Posterior cingulate gyrus (tissue), 11 donors: Measurements from ENCODE around the gene MYBPC3.
"Not testable (repeated sequence)": the region's sequence is repeated elsewhere in the genome, so short reads cannot be mapped to it uniquely, and the experiment has no call there.

Source experiments
- DNase-seq, 10 donors: peaks; one replicate each; pipeline versions ENCODE4 v3.0.0 to v3.0.0-alpha.2; 2020 to 2021; ENCODE audit warnings: mixed read lengths in 3 of 10
- intact Hi-C: fragments of 100-400 bp; cut with DNase I; formaldehyde crosslinking; loops from one replicate; pipeline ENCODE4 v1.15.1; 2023

The MYBPC3 gene

DNA sequence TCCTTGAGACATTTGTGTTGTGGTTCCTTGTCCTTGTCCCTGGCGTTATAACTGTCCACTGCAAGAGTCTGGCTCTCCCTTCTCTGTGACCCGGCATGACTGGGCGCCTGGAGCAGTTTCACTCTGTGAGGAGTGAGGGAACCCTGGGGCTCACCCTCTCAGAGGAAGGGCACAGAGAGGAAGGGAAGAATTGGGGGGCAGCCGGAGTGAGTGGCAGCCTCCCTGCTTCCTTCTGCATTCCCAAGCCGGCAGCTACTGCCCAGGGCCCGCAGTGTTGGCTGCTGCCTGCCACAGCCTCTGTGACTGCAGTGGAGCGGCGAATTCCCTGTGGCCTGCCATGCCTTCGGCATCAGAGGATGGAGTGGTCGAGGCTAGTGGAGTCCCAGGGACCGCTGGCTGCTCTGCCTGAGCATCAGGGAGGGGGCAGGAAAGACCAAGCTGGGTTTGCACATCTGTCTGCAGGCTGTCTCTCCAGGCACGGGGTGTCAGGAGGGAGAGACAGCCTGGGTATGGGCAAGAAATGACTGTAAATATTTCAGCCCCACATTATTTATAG lies 23.0 kb downstream of the MYBPC3 start:
- peak in 3 of 10 donors; percentile 37 to 89 (median 83) for DNase-seq
- intact Hi-C loops, result no loop called here

DNA sequence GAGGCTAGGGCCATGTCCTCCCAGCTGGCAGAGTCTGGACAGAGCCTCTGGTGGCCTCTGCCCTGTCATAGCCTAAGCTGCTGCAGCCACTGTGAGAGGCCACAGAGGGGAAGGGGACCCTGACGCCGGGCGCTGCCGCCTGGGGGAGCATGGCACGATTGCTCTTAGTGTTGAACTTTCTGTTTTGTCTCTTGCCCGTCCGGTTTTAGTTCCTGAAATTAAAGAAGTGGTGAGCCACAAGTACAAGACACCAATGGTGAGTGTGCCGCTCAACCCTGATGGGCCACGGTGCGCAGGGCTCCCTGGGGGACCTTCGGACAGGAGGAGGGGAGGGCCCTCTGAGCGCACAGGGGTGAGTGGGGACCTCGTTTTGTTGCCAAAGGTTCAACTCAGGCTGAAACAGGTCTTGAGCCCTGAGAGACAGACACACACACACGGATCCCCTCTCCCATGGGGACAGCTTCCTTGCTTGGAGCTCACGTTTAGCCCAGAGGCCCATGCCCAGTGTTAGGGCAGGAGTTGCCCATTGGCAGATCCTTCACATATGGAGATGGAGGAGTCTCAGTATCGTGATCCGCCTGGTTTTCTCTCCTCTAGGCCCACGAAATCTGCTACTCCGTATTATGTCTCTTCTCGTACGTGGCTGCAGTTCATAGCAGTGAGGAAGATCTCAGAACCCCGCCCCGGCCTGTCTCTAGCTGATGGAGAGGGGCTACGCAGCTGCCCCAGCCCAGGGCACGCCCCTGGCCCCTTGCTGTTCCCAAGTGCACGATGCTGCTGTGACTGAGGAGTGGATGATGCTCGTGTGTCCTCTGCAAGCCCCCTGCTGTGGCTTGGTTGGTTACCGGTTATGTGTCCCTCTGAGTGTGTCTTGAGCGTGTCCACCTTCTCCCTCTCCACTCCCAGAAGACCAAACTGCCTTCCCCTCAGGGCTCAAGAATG lies 23.8 kb downstream of the MYBPC3 start:
- intact Hi-C loops, result no loop called here
- peak in 3 of 10 donors; percentile 66 to 83 (median 70) for DNase-seq

DNA sequence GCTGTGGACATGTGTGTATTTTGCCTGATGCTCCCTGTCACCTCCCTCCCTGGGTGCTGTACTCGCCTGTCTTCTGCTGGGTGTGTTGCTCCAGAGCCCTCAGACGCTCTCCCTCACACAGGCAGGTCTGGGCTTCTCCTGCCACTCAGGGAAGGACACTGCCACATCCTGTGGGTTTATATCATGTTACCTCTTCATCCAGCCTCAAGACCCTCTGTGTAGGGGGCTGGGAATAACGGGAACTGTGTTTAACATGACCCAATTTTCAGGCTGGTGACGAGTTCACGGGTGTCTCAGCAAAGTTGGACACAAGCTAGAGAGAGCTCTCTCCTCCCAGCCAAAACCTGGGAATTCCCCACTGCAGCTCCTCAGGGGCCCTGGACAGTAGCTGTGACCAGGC lies 24.6 kb downstream of the MYBPC3 start:
- DNase-seq, result peak in 1 of 10 donors; percentile 31
- intact Hi-C loops, result no loop called here

DNA sequence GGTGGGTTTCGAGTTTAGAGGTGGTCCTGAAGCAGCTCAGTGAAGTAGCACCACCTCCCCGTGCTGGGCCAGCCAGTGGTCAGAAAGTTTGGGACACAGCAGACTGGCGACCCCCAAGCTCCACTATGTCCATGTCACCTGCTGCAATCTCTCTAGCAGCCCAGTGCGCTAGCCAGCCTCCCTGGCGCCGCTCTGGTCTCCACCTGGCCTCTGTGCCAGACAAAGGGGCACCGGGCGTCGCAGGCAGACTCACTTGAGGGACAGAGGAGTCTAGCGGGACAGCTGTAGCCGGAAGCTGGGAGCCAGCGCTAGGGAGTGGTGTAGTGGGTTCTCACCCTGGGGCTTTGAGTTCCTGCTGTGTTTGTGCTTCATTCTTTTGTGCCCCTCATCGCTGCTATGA lies 25.5 kb downstream of the MYBPC3 start:
- intact Hi-C loops, result no loop called here
- peak in 1 of 10 donors; percentile 59 for DNase-seq

DNA sequence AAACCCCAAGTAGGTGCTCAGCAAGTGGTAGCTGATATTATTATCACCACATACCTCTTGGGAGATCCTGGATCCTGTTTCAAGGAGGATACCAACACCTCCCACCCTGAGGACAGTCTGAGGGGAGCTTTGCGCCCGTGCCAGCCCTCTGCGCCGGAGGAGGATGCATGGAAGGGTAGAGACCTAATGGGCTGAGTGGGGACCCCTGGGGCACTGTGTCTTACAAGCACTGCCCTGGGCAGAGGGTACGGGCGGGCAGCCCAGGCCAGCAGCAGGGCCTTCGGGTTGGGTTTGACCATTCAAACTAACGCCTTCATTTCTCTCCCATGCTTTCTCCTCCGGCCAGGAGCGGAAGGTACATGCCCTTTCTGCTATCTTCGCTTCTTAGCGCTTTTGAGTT lies 26.3 kb downstream of the MYBPC3 start:
- DNase-seq, result peak in 1 of 10 donors; percentile 74
- intact Hi-C loops, result no loop called here

DNA sequence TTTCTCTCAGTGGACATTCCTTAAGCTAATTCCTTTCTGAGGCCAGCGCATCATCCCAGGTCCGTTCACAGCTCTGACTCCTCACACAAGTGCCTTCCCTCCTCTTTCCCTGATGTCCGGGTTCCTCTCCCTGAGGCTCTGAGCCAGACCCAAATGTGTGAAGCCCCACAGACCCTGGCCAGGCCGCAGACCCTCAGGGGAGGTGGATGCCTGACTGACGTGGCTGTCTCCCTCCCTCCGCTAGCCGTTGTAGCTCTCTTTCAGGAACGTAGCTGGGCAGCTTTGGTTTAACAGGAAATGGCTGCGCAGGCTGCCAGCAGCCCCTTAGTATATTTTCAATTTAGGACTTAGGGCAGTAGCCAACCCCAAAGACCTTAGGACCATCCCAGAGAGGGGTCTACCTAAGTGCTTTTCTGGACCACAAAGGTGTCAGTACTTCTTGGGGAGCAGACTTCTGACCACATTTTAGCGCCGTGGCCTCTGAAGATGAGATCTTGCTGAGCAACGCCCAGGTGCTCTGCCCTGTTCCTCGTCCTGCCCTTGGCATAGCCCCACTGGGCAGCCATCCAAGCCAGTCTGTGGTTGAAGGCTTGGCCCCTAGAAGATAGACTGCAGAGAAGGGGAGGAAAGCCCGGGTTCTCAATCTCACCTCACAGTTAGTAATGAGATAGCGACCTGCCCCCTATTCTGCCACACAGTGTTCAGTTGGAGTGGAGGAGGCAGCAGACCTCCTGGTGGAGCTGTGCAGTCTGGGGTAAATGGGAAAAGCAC lies 27.0 kb downstream of the MYBPC3 start:
- peak in 1 of 10 donors; percentile 40 for DNase-seq
- intact Hi-C loops, result no loop called here

DNA sequence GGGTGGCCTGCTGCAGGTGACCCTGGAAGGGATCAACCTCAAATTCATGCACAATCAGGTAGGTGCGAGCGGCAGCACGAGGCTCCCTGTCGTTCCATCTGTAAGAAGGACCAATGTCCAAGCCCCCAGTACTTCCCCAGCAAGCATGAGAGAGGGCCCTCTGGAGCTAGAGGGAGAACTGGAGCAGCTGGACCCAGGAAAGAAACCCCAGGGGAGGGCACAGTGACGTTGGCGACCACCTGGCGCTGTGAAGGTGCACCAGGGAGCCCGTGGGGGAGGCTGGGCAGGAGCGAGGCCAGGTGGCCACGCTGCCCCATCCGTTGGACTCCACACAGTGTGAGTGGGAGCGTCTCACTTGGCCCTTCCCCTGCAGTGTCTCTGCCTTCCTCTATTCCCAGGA lies 28.0 kb downstream of the MYBPC3 start:
- intact Hi-C loops, result no loop called here
- peak in 1 of 10 donors; percentile 57 for DNase-seq

DNA sequence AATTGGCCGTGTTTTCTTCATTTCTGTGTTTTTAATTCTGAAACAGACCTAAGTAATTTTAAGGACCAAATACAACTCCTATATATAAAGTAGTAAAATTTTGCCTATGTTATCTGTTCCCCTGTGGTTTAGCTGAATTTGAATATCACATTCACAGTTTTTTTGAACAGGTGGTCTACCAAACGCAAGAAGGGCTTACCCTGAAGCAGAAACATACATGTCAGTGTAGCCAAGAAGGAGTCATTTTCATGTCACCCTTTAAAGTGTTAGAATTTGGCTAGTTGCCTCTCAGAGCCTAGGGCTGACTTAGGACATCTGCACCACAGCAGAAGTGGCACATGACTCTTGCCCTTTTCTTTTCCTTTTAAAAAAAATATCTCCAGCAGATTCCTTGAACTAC lies 34.3 kb downstream of the MYBPC3 start:
- no peak for DNase-seq
- intact Hi-C loops, result no loop called here

DNA sequence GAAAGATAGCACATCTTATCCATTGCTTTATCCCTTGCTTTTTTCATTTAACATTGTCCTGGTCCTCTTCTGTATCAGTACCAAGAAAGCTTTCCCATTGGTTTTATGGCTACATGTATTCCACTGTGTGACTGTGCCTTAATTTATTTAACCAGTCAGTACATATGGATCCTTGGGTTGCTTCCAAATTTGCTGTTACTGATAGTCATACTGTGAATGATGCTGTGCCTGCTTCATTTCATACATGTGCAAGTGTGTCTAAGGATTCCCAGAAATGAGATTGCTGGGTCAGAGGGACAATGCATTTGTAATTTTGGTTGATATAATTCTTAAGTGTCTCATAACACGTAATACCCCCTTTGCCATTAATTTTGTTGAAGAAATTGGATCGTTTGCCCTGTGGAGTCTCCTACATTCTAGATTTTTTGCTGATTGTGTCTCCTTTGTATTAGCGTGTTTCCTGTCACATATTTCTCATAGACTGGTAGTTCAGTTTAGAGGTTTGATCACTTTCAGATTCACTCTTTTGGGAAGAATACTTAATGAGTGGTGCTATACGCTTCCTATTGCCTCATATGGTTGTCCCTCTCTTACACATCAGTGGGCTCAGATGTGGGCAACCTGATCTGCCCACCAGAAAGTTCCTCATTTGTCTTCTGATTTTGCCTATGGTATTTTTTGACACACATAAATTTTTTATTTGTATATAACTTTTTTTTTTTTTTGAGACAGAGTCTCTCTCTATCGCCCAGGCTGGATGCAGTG lies 35.3 kb downstream of the MYBPC3 start:
- no peak for DNase-seq
- intact Hi-C loops, result no loop called here

DNA sequence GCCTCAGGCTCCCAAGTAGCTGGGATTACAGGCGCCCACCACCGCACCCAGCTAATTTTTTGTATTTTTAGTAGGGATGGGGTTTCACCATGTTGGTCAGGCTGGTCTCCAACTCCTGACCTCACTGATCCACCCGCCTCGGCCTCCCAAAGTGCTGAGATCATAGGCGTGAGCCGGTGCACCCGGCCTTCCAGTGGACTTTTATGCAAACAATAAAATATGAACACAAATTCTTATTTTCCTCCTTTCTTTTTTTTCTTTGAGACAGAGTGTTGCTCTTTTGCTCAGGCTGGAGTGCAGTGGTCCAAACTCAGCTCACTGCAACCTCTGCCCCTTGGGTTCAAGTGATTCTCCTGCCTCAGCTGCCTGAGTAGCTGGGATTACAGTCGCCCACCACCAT lies 36.0 kb downstream of the MYBPC3 start:
- intact Hi-C loops, result not testable (repeated sequence)
- DNase-seq, result peak in 2 of 10 donors; percentile 22 to 36

DNA sequence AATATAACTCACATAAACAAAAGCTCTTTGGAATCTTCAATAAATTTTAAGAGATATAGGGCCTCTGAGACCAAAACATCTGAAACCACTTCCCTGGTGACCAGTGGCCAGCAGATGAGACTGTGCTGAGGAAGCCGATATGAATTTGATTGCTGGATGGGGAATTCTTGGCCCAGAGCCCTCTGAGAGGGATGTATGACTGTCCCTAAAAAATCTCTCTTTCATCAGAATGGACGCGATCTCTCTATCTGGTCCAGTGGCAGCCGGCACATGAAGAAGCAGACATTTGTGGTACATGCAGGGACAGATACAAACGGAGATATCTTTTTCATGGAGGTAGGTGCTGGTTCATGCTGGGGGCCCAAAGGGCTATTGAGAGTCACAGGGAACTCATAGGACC lies 37.5 kb downstream of the MYBPC3 start:
- DNase-seq, result peak in 1 of 10 donors; percentile 6
- intact Hi-C loops, result no loop called here

DNA sequence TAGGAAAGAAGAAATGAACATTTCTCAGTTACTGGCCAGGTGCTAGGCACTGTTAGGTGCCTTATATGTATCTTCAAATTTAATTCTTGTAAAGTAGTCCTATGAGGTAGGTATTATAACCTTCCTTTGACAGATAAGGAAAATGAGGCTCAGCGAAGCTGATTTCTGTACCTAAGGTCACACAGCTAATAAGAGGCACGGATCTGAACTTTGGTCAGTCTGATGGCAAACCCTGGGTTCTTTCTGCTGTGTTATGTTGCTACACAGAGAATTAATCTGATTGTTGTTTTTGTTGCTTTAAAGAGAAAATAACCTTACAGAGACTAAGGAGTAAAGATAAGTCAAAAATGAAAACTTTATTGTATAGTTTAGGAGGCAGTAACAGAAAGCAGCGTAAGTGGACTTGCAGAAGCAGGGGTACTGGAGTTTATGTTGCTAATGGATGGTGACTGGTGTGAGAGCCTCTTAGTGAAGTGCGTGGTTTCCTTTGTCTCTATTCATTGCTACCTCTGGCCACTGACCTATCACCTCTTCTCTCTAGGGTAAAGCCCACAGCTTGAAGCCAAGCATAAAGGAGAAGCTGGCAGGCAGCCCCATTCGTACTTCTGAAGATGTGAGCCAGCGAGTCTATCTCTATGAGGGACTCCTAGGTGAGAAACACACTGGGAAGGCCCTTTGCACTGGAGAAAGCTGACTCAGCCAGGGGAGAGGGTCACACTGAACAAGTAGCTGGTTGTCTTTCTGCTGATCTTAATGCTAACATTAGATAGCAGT lies 44.3 kb downstream of the MYBPC3 start:
- no peak for DNase-seq
- intact Hi-C loops, result no loop called here

DNA sequence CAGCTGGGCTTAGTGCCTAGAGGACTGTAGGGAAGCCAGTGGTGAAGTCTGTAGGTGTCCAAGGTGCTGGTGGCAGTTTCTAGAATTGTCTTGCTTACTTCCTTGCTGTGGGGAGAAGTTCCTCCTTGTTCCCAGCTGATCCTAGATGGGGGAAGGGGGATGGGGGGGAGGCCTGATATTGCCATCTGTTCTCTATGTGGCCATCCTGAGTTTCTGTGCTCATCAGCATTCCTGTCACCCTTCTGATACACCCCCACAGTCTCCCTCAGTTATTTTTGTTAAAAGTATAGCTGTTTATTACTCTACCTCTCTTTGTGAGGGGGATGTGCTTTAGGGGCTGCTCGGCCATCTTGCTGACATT lies 46.0 kb downstream of the MYBPC3 start:
- intact Hi-C loops, result no loop called here
- DNase-seq, result peak in 2 of 10 donors; percentile 14 to 47

DNA sequence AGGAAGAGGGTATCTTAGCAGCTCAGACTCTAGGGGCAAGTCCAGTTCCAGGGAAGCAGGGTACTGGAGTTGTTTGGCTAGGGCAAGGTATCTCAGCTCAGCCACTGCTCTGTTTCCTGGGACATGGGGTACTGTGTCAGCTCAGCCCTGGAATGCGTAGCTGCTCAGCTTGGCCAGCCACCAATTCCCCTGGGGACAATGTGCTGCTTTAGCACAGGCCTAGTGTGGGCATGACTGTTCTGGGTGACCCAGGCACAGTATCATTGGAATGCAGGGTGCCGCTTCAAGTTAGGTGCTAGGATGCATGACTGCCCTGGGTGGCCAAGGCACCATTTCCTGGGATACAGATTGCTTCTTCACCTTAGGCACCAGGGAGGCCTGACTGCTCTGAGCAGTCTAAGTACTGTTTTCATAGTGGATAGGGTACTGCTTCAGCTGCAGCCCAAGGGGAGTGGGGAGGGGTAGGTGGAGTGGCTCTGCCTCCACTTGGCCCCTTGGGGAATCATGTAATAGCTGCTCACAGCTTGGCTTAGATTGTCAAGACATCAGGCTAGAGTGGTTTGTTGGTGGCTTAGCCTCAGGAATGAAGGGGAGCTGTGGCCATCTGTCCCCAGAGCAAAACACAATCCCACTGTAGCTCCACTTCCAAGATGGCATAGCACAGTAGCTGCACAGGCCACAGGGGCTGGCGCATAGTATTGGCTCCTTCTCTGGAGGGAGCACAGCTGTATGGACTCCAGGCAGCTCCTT lies 46.6 kb downstream of the MYBPC3 start:
- peak; percentile 25 to 94 (median 72) for DNase-seq
- intact Hi-C loops, result no loop called here

DNA sequence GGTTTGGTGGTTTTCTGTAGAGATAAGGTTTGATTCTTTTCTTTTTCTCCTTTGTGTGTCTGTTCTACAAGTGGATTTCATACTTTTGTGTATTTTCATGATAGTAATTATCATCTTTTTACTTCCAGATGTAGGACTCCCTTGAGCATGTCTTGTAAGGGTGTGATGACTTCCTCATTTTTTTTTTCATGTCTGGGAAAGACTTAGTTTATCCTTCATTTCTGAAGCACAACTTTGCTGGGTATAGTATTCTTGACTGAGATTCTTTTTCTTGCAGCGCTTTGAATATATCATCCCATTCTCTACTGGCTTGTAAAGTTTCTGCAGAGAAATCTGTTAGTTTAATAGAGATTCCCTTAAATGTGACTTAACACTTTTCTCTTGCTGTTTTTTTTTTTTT lies 49.6 kb downstream of the MYBPC3 start:
- intact Hi-C loops, result no loop called here
- no peak for DNase-seq

DNA sequence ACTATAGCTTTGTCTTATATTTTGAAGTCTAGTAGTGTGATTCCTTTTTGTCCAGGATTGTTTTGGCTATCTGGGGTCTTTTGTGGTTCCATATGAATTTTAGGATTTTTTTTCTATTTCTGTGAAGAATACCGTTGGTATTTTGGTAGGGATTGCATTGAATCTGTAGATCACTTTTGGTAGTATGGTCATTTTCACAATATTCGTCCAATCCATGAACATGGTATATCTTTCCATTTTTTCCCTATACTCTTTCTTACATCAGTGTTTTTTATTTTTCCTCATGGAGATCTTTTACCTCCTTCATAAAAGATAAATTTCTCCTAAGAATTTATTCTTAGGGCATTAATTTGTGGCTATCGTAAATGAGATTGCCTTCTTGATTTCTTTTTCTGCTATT lies 53.4 kb downstream of the MYBPC3 start:
- intact Hi-C loops, result no loop called here
- no peak for DNase-seq

DNA sequence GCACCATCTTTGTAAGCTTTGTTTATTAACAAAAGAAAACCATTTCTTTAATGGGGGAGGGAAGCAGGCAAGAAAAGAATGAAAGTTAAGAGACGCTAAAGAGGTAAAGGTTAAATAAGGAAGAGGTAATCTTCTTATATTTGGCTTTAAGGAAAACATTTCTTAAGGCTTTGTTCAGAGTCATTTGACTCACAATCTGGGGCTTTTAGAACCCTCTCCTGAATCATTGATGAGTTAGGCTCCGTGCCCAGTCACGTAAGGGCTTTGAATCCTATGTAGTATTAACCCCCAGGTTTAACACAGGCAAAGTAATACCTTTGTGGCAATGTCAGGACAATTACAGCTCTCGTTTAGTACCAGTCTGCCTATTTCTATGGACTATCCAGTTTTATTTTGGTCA lies 56.5 kb downstream of the MYBPC3 start:
- no peak for DNase-seq
- intact Hi-C loops, result no loop called here

DNA sequence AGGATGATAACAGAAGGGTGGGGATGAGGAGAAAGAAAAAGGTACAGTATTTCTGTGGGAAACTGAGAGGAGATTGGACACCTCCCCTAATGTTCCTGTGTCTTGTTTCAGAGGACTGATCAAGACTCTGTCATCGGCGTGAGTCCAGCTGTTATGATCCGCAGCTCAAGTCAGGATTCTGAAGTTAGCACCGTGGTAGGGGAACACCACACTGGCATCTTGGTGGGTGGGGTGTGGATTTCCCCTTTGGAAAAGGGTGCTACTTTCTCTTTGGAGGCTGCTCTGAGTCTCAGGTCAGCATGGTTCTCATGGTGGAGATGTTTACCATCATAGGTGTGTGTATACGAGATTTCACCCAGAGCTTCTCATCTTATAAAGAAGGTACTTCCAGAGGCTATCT lies 57.1 kb downstream of the MYBPC3 start:
- intact Hi-C loops, result no loop called here

DNA sequence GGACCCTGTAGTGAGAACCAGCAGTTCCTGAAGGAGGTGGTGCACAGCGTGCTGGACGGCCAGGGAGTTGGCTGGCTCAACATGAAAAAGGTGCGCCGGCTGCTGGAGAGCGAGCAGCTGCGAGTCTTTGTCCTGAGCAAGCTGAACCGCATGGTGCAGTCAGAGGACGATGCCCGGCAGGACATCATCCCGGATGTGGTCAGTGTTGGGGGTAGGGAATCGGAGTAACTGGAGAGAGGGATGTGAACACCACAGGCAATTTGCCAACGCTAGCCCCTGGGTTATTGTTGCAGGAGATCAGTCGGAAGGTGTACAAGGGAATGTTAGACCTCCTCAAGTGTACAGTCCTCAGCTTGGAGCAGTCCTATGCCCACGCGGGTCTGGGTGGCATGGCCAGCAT lies 62.6 kb downstream of the MYBPC3 start:
- no peak for DNase-seq
- intact Hi-C loops, result no loop called here

More for the DNA sequence above, 57.1 kb downstream of the MYBPC3 start:
- no peak for DNase-seq
